HepG2 (cell line): ENCODE measurements around the gene ARMC5. TPM values are rescaled to one million over a fixed set of nuclear protein-coding genes. Genes with fewer than 3 reads are reported as not detected.

ENCODE experiments used
- CBFB ChIP-seq: sonication (generic); formaldehyde crosslinking; IDR thresholded peaks from 2 replicates; pipeline ENCODE4 v1.4.0; 2020; ENCODE audit warnings: missing genetic modification reagents
- DMTF1 ChIP-seq: sonication (generic); formaldehyde crosslinking; IDR thresholded peaks from 2 replicates; pipeline ENCODE4 v1.4.0; 2020; ENCODE audit warnings: mild to moderate bottlenecking, missing genetic modification reagents
- DNMT3B ChIP-seq: conservative IDR thresholded peaks from 2 replicates; pipeline ENCODE4 v1.6.1; 2016; ENCODE audit warnings: missing biosample characterization, control low read depth
- FOXA1 ChIP-seq, 2 experiments: fragments of 450-650 bp in 1 of 2; sonication (generic) in 1 of 2; formaldehyde crosslinking in 1 of 2; IDR thresholded peaks; 2 replicates each; pipeline versions ENCODE4 v1.4.0 to v1.6.1; 2016 to 2020; ENCODE audit warnings: missing genetic modification reagents in 1 of 2
- HNRNPLL ChIP-seq: fragments of 200-400 bp; formaldehyde crosslinking; IDR thresholded peaks from 2 replicates; pipeline ENCODE4 v1.6.1; 2017; ENCODE audit warnings: mild to moderate bottlenecking, low read depth, low read length; ENCODE audit not compliant: poor library complexity, severe bottlenecking
- HOMEZ ChIP-seq: IDR thresholded peaks from 2 replicates; pipeline ENCODE4 v1.6.1; 2016; ENCODE audit warnings: low read depth
- MAF1 ChIP-seq: sonication (generic); formaldehyde crosslinking; IDR thresholded peaks from 2 replicates; pipeline ENCODE4 v1.5.0; 2020; ENCODE audit warnings: missing genetic modification reagents, borderline replicate concordance
- MAX ChIP-seq: IDR thresholded peaks from 2 replicates; pipeline ENCODE4 v1.6.1; 2012; ENCODE audit warnings: inconsistent platforms
- MIER3 ChIP-seq: IDR thresholded peaks from 2 replicates; pipeline ENCODE4 v1.6.1; 2016; ENCODE audit warnings: missing compliant biosample characterization, borderline replicate concordance
- NFIC ChIP-seq: IDR thresholded peaks from 2 replicates; pipeline ENCODE4 v1.6.1; 2012; ENCODE audit warnings: mild to moderate bottlenecking, low read length, inconsistent platforms
- PITX1 ChIP-seq: sonication (generic); formaldehyde crosslinking; IDR thresholded peaks from 2 replicates; pipeline ENCODE4 v1.5.1; 2020; ENCODE audit warnings: mild to moderate bottlenecking, missing genetic modification reagents
- PREB ChIP-seq: sonication (generic); formaldehyde crosslinking; IDR thresholded peaks from 2 replicates; pipeline ENCODE4 v1.4.0; 2020; ENCODE audit warnings: missing genetic modification reagents
- RBM22 ChIP-seq: fragments of 200-400 bp; formaldehyde crosslinking; optimal IDR thresholded peaks from 2 replicates; pipeline ENCODE3; 2017; ENCODE audit warnings: mild to moderate bottlenecking, low read length, moderate library complexity
- ZBTB49 ChIP-seq: sonication (generic); formaldehyde crosslinking; IDR thresholded peaks from 2 replicates; pipeline ENCODE4 v1.4.0; 2020; ENCODE audit warnings: missing genetic modification reagents, borderline replicate concordance
- ZBTB8A ChIP-seq: sonication (generic); formaldehyde crosslinking; IDR thresholded peaks from 2 replicates; pipeline ENCODE4 v1.4.0; 2020; ENCODE audit warnings: mild to moderate bottlenecking, low read depth, missing genetic modification reagents, borderline replicate concordance
- ZIK1 ChIP-seq: sonication (generic); formaldehyde crosslinking; IDR thresholded peaks from 2 replicates; pipeline ENCODE4 v1.5.0; 2020; ENCODE audit warnings: mild to moderate bottlenecking, low read depth, missing genetic modification reagents, borderline replicate concordance
- ZMYM4 ChIP-seq: sonication (generic); formaldehyde crosslinking; IDR thresholded peaks from 2 replicates; pipeline ENCODE4 v1.8.1; 2023; ENCODE audit warnings: mild to moderate bottlenecking, missing genetic modification reagents
- ZNF562 ChIP-seq: sonication (generic); formaldehyde crosslinking; IDR thresholded peaks from 2 replicates; pipeline ENCODE4 v1.8.0; 2022; ENCODE audit warnings: missing genetic modification reagents, borderline replicate concordance
- ZNF563 ChIP-seq: sonication (generic); formaldehyde crosslinking; IDR thresholded peaks from 2 replicates; pipeline ENCODE4 v1.8.0; 2022; ENCODE audit warnings: mild to moderate bottlenecking, moderate library complexity, missing genetic modification reagents
- ZNF589 ChIP-seq: sonication (generic); formaldehyde crosslinking; conservative IDR thresholded peaks from 2 replicates; pipeline ENCODE4 v1.8.0; 2022; ENCODE audit warnings: mild to moderate bottlenecking, moderate library complexity, missing genetic modification reagents
- ZNF775 ChIP-seq: sonication (generic); formaldehyde crosslinking; IDR thresholded peaks from 2 replicates; pipeline ENCODE4 v1.4.0; 2020; ENCODE audit warnings: missing genetic modification reagents, mild to moderate bottlenecking, moderate library complexity, borderline replicate concordance
- polyA plus RNA-seq, 8 experiments: library from polyadenylated mRNA; depleted of rRNA in 3 of 8; stranded (reverse) in 7 of 8; unstranded in 1 of 8; fragments of >200 nt; fragmentation: Illumina TruSeq in 4 of 8; extraction: Trizol in 4 of 8; gene quantifications; 2 replicates each; pipeline versions ENCODE4 v1.2.1 to v1.2.3, GENCODE V29; 2011 to 2016; ENCODE audit warnings: low read depth in 4 of 8, missing spikeins in 1 of 8, mixed read lengths in 1 of 8; ENCODE audit not compliant: insufficient read depth in 1 of 8
- total RNA-seq, 5 experiments: library from RNA; depleted of rRNA; stranded (reverse); fragments of >200 nt; fragmentation: Illumina TruSeq; extraction: Trizol; gene quantifications; 2 replicates each; pipeline ENCODE4 v1.2.3, GENCODE V29; 2016; ENCODE audit warnings: low read depth in 1 of 5

Gene ARMC5
- total and polyA plus RNA-seq, 2 of the 13 experiments (the other 11 are each of a cell fraction or from before 2014, with no cell fraction given) = 10.8 to 22.3 TPM

- TF ChIP-seq RBM22 (peak; percentile 93), CBFB (no peak), ZIK1 (no peak), ZNF775 (CRISPR knock-in tag) (no peak), ZNF562 (CRISPR knock-in tag) (no peak), MIER3 (CRISPR knock-in tag) (peak; percentile 77; the same call in 1 of the 2 replicates), MAF1 (CRISPR knock-in tag) (no peak), PITX1 (CRISPR knock-in tag) (peak; percentile 77), ZMYM4 (CRISPR knock-in tag) (peak; percentile 72), ZNF589 (CRISPR knock-in tag) (no peak), MAX (no peak), FOXA1 (IDR thresholded peaks at IDR 0.05) (no peak), FOXA1 (CRISPR knock-in tag; IDR thresholded peaks at IDR 0.05) (no peak), PREB (CRISPR knock-in tag) (no peak), ZBTB49 (0 out of 2 replicates have a peak, but pooled peaks have one; percentile 19), HOMEZ (no peak), DMTF1 (no peak), DNMT3B (CRISPR knock-in tag) (no peak), HNRNPLL (no peak), NFIC (no peak), ZNF563 (CRISPR knock-in tag) (0 out of 2 replicates have a peak, but pooled peaks have one; percentile 22), ZBTB8A (CRISPR knock-in tag) (no peak)
These were observed 5.8 kb upstream of the ARMC5 start (continued) for GRCh38 chr16:31453255-31454204.
